ENCODE data around the gene CTIF.

The CTIF gene

GRCh38 chr18:48740068-48740440, 201.2 kb downstream of the CTIF start:
- in situ Hi-C loops (cut with HindIII; ENCODE audit: low sequenced_read_pairs), result no loop called here

DNA sequence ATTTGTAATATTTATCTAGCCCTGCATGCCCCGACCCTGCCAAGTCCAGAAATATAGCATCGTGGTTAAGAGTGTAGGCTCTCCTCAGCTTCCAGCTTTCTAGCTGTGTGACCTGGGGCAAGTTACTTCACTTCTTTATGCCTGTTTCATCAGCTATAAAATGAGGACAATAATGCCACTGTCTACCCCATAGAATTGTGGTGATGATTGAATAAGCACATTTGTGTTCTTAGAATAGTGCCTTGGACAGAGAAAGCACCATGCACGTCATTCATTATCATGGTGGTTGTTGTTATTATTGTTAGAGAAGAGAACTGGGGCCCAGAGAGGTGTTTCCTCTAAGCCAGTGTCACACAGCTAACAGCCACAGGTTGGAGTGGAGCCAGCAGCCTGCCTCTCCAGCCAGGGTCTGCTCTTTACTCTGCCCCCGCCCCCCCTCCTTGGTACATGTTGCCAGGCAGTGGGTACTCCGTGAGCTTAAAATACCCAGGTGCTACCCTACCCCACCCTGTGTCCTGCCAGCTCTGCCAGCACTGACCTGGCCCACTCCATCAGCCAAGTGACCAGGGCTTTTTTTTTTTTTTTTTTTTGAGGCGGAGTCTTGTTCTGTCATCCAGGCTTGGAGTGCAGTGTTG, 202.1 kb downstream of the CTIF start:
- in situ Hi-C loops (cut with HindIII; ENCODE audit: low sequenced_read_pairs), result no loop called here

GRCh38 chr18:48741866-48742265, 203.0 kb downstream of the CTIF start:
- in situ Hi-C loops (cut with HindIII; ENCODE audit: low sequenced_read_pairs), result no loop called here

DNA sequence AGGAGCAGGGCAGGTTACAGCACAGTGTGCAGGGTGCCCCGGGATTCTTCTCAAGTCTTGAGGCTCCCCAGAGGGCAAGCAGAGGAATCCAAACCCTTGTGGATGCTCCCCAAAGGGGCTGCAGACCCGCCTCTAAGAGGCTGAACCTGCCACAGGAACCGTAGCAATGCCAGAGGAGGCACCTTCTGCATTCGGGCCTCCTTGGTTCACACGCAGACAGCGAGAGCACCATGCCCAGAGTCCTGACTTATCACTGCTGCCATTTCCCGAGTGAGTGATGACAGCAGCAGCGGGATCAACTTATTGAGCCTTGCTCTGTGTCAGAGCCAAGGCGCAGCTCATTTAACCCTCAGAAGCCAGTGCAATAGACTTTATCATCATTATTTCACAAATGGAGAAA, 203.5 kb downstream of the CTIF start:
- in situ Hi-C loops (cut with HindIII; ENCODE audit: low sequenced_read_pairs), result no loop called here

DNA sequence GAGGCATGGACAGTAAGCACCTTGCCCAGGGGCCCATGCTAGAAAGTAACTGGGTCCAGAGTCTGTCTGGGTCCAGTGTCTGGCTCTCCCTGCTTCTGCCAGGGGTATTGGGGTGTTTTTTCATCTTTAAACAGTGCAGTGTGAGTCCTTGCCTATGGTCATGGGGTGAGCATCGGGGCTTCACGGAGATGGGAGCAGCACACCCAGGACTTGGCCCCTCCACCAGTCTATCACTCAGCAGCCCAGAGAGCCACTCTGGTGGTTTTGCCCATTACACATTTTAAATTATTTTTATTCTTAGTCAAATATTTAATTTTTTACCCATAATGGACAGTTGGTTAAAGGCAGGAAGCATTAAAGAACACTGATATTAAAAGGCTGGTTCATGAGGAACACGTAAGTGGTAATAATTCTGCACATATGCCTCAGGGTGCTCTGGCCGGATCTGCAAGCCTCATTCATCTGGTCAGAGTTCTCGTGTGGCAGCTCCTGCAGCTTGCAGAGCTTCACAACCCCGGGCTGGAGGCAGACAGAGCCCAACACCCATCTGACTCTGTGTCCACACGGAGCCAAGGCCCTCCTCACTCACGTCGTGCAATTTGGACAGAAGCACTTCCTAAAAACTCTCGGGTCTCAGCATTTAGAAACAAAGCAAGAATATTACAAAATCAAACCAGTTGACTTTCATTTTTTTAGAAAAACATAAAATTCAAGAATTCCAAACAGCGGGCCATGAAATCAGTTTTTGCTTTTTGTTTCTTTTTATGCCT, 204.1 kb downstream of the CTIF start:
- in situ Hi-C loops (cut with HindIII; ENCODE audit: low sequenced_read_pairs), result no loop called here

DNA sequence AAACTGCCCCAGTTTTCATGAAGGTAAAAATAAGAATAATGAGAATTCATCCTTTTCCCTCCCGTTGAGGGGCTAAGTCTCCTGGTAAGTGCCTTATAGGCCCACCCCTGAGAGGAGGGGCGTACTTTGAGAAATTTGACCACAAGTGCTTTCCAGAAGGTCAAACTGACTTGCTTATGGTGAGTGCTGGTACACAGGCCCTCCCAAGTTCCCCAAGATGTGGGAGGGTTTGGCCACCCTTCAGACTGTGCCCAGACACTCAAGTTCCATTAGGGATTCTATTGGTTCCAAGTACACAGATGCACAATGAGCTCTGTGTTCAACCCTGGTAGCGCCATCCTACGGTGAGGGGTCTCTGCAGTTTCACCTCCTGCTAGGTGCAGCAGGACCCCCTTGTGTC, 205.1 kb downstream of the CTIF start:
- in situ Hi-C loops (cut with HindIII; ENCODE audit: low sequenced_read_pairs), result no loop called here

DNA sequence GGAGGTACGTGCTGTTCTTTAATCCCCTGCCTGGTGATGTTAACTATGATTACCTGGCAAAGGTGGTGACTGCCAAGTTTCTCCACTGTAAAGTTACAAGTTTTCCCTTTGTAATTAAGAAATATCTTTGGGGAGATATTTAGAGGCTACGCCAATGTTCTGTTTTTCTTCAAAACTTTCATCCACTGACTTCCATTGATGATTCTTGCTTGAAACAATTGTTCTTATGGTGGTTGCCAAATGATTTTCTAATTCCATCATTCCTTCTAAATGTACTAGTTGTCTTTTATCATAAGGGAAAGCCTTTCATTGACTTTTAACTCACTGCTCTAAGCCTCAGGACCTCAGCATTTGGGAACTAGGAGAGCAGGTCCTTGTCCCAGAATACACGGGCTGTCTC, 206.5 kb downstream of the CTIF start:
- in situ Hi-C loops (cut with HindIII; ENCODE audit: low sequenced_read_pairs), result no loop called here

DNA sequence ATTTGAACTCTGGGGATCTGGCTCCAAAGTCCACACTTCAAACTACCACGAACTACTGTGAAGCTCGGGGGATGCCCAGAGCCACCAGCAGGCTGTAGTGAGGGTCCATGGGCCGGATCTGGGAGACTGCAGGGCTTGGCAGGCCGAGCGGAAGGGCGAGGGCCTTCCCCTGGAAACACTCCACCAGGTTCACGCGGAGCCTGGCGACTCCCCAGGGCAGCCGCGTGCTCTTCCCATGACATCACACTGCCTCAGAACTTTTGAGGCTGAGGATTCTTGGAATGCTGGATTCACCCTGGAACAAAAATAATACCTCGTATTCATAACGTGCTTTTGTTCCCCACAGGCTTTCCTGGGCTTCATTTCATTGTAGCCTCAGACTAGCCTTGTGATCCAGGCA, 210.9 kb downstream of the CTIF start:
- in situ Hi-C loops (cut with HindIII; ENCODE audit: low sequenced_read_pairs), result loop anchor here (25.0 kb wide), 1 partner anchor 438 kb away; no protein-coding TSS in a partner anchor

- in situ Hi-C loops (cut with HindIII; ENCODE audit: low sequenced_read_pairs), result loop anchor here (25.0 kb wide), 1 partner anchor 437 kb away; no protein-coding TSS in a partner anchor
Measured at GRCh38 chr18:48750485-48751175, 211.8 kb downstream of the CTIF start.

- in situ Hi-C loops (cut with HindIII; ENCODE audit: low sequenced_read_pairs), result loop anchor here (25.0 kb wide), 1 partner anchor 435 kb away; no protein-coding TSS in a partner anchor
Measured at GRCh38 chr18:48751727-48752468, 213.1 kb downstream of the CTIF start.

- in situ Hi-C loops (cut with HindIII; ENCODE audit: low sequenced_read_pairs), result loop anchor here (25.0 kb wide), 1 partner anchor 435 kb away; no protein-coding TSS in a partner anchor
Measured at GRCh38 chr18:48752478-48752877, 213.6 kb downstream of the CTIF start.

DNA sequence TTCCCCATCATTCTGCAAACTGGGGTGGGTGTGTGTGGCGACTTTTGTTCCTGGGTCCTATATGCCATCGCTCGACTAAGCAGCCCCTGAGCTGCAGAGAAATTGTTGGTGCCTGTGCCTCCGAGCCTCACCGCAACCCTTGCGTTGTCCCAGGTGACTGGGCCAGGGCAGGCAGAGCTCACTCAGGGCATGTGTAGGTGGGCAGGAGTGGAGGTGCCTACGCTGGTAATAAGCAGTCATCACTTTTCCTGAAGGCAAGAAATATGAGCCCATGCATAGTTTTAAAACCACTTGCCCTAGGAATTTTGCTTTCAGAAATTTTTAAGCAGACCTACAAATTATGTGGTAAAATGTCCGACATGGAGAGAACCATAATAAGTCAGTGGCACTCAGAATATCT, 214.1 kb downstream of the CTIF start:
- in situ Hi-C loops (cut with HindIII; ENCODE audit: low sequenced_read_pairs), result loop anchor here (25.0 kb wide), 1 partner anchor 434 kb away; no protein-coding TSS in a partner anchor

GRCh38 chr18:48753691-48754090, 214.9 kb downstream of the CTIF start:
- in situ Hi-C loops (cut with HindIII; ENCODE audit: low sequenced_read_pairs), result loop anchor here (25.0 kb wide), 1 partner anchor 434 kb away; no protein-coding TSS in a partner anchor

DNA sequence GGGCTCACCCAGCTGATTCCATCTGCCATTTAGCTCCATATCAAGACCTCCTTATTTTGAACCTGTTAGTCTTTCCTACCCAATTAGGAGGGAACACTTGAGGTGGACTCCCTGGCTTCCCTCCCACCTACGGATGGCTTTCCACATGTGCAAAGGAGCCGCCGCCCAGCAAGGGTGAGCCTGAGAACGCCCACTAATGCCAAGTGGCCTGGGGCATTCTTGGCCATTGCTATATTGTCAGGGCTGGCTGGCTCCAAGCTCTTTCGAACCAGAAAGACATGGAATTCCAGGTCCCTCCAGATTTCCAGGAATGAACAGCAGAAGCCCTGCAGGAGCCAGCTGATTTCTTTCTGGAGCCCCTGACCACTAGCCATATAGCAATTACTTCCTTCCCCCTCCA, 215.7 kb downstream of the CTIF start:
- in situ Hi-C loops (cut with HindIII; ENCODE audit: low sequenced_read_pairs), result loop anchor here (25.0 kb wide), 1 partner anchor 433 kb away; no protein-coding TSS in a partner anchor

- in situ Hi-C loops (cut with HindIII; ENCODE audit: low sequenced_read_pairs), result loop anchor here (25.0 kb wide), 1 partner anchor 432 kb away; no protein-coding TSS in a partner anchor
Measured at GRCh38 chr18:48754993-48755473, 216.2 kb downstream of the CTIF start.

DNA sequence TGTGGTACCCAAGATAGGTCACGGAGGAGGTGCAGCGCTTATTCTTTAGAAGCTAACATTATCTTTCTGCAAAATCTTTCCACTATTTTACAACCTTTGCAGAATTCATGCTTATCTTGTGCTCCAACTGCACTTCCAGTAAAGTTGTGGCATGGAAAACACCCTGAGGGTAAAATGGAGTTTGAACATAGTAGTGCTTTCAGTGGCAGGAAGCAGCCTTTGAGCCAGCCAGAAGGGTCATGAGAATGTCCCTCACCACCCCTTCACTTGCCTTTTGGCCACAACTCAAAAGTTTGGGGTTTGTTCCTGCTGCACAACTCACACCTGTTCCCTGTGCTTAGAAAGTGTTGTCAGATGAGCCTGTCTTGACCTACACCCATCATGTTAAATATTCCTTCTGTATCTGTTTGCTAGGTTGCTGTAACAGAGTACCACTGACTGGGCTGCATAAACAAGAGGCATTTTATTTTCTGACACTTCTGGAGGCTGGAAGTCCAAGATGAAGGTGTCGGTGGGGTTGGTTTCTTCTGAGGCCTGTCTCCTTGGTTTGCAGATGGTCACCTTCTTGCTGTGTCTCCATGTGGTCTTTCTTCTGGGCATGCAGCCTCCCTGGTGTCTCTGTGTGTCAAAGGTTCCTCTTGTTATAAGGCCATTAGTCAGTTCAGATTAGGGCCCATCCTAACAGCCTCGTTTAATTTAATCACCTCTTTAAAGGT, 217.8 kb downstream of the CTIF start:
- in situ Hi-C loops (cut with HindIII; ENCODE audit: low sequenced_read_pairs), result loop anchor here (25.0 kb wide), 1 partner anchor 431 kb away; no protein-coding TSS in a partner anchor

DNA sequence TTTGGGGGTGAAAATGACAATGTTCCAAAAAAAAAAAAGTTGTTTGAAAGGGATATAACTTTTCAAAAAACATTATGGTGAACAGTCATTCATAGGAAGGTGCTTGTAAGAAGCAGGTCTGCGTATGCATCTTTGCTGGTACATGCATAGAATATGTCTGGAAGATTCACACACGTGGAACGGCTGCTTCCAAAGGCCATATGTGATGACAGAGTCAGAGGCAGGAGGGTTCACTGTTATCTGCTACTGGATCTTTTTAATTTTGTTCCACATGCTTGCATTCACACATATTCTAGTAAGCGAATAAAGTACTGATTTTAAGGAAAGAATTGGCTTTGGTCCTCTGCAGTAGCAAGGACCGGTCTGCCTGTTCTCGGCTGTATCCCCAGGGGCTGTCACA, 218.5 kb downstream of the CTIF start:
- in situ Hi-C loops (cut with HindIII; ENCODE audit: low sequenced_read_pairs), result loop anchor here (25.0 kb wide), 1 partner anchor 430 kb away; no protein-coding TSS in a partner anchor

GRCh38 chr18:48757906-48758305, 219.1 kb downstream of the CTIF start:
- in situ Hi-C loops (cut with HindIII; ENCODE audit: low sequenced_read_pairs), result loop anchor here (25.0 kb wide), 1 partner anchor 429 kb away; no protein-coding TSS in a partner anchor

- in situ Hi-C loops (cut with HindIII; ENCODE audit: low sequenced_read_pairs), result loop anchor here (25.0 kb wide), 1 partner anchor 426 kb away; no protein-coding TSS in a partner anchor
Measured at GRCh38 chr18:48761582-48761981, 222.8 kb downstream of the CTIF start.

Data from endothelial cell of hepatic sinusoid (primary cell).